ENCODE data around the gene KLF16.

The KLF16 gene

GRCh38 chr19:1849886-1850398, 13.4 kb downstream of the KLF16 start:
- TF ChIP-seq CTCF (conservative IDR thresholded peaks at IDR 0.05), result no peak
- no peak overlapping the region for H3K27ac ChIP-seq

GRCh38 chr19:1849132-1849474, 14.3 kb downstream of the KLF16 start:
- H3K27ac ChIP-seq, result peak overlapping the region; percentile 99
- no peak for TF ChIP-seq CTCF (conservative IDR thresholded peaks at IDR 0.05)

GRCh38 chr19:1848399-1849131, 14.8 kb downstream of the KLF16 start, which contains the start of gene REXO1:
Gene REXO1, minus strand, starts transcription at chr19:1848483. Its CDS starts 125 bp downstream, at chr19:1848358.
- TF ChIP-seq CTCF (conservative IDR thresholded peaks at IDR 0.05), result peak; percentile 94
- peak within 1 kb of the TSS; percentile 99 for H3K27ac ChIP-seq

- TF ChIP-seq CTCF (conservative IDR thresholded peaks at IDR 0.05), result no peak
- peak overlapping the region; percentile 99 for H3K27ac ChIP-seq
Observed at GRCh38 chr19:1847684-1848398, 15.5 kb downstream of the KLF16 start.

DNA sequence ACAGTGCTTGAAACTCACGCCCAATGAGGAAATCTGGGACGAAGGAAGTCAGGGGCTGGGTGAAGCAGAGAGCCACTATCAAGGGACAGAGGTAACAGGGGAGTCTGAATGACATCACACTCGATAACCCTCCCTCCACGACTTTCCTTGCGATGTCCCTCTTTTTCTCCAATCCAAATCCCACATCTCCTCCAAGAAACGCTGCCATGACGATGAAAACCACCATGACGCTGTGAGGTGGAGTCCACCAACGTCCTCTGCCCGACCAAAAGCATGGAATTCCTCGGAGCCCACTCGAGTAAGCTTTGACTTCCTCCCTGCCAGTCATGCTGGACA, 16.1 kb downstream of the KLF16 start:
- TF ChIP-seq CTCF (conservative IDR thresholded peaks at IDR 0.05), result no peak
- peak overlapping the region; percentile 99 for H3K27ac ChIP-seq

DNA sequence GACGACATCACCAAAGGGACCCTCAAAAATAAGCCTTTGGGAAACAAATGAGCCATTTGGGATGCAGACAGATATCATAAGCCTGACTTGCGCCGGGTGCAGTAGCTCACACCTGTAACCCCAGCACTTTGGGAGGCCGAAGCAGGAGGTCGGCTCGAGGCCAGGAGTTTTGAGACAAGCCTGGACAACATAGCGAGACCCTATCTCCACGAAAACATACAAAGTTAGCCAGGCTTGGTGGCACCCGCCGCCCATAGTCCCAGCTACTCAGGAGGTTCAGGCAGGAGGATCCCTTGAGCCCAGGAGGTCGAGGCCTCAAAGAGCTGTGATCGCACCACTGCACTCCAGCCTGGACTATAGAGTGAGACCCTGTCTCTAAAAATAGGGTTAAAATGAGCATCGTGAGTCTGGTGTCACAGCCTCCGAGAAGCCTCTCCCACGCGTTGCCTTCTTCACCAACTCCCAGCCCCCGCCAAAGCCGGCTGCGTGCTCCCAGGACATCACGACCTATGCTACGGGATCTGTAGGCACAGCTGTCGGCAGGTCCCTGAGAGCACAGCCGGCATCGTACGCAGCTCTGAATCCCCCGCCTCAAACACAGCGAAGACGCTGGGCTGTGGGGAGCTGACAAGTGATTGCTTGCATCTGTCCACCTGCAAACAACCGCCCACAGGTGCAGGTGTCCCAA, 16.7 kb downstream of the KLF16 start:
- TF ChIP-seq CTCF (conservative IDR thresholded peaks at IDR 0.05), result no peak
- H3K27ac ChIP-seq, result peak overlapping the region; percentile 99; the same call in 1 of the 2 replicates

DNA sequence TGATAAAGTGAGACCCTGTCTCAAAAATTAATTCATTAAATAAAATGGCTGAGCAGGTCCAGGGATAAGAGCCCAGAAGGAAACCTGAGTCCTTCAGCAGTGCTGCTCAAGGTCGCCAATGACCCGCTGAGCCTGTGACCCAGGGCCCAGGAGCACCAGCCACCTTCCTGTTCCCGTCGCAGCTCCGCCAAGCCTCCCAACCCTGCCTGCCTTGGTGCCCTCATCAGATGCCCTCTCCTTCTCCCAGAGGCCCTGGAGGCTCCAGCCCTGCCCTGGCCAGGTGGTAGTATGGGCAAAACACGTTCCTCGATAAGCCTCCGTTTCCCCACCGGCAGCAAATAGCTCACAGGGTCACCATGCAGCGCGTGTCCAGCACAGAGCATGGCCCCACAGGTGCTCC, 17.7 kb downstream of the KLF16 start:
- no peak overlapping the region for H3K27ac ChIP-seq

More for the DNA sequence above, 17.7 kb downstream of the KLF16 start:
- TF ChIP-seq CTCF (conservative IDR thresholded peaks at IDR 0.05), result no peak

All from VCaP (cell line).